GM19193 (cell line): ENCODE measurements around the gene ZSWIM9.

Experiments
- POLR2A ChIP-seq: IDR thresholded peaks from 4 replicates; pipeline ENCODE4 v1.6.1; 2011; ENCODE audit not compliant: insufficient read depth, insufficient read length; ENCODE audit errors: extremely low read depth

Gene ZSWIM9

GRCh38 chr19:48237057-48237456, 66.6 kb downstream of the ZSWIM9 start:
- TF ChIP-seq POLR2A, result no peak

GRCh38 chr19:48239120-48239519, 68.6 kb downstream of the ZSWIM9 start:
- no peak for TF ChIP-seq POLR2A

- TF ChIP-seq POLR2A, result no peak
Measured at GRCh38 chr19:48239582-48240141, 69.2 kb downstream of the ZSWIM9 start.

GRCh38 chr19:48244281-48244680, 73.8 kb downstream of the ZSWIM9 start:
- no peak for TF ChIP-seq POLR2A

GRCh38 chr19:48246101-48246500, 75.6 kb downstream of the ZSWIM9 start:
- no peak for TF ChIP-seq POLR2A

GRCh38 chr19:48247212-48247611, 76.7 kb downstream of the ZSWIM9 start:
- no peak for TF ChIP-seq POLR2A
